Measurements from ENCODE around the gene KRT27. TPM values are rescaled to one million over a fixed set of nuclear protein-coding genes. Genes with fewer than 3 reads are reported as not detected.

Gene KRT27
- total and polyA plus RNA-seq, 4 donors, result 0.14 to 1.5 (median 0.55) TPM

GRCh38 chr17:40791787-40792436 lies 9.6 kb upstream of the KRT27 start:
- ATAC-seq (ENCODE audit: insufficient read depth, low FRiP score), result no peak
- Histone ChIP-seq H3K9ac (ENCODE audit: insufficient read depth in 1 of 2, low read length in 2 of 2) (no peak overlapping the region), H3K27ac (ENCODE audit: low read depth in 1 of 2, low read length in 1 of 2) (no peak overlapping the region), H3K27me3 (ENCODE audit: control insufficient read depth in 3 of 3, insufficient read depth in 3 of 3, low read length in 2 of 3) (peaks cover 0 to 5% (median 0%) of the 10 kb centered on the region in 3 donors), H3K4me1 (ENCODE audit: control insufficient read depth in 5 of 5, insufficient read depth in 5 of 5, low read length in 5 of 5) (peaks cover 0 to 19% (median 0%) of the 10 kb centered on the region in 5 donors), H3K4me3 (no peak overlapping the region), H3K9me3 (ENCODE audit: control insufficient read depth in 4 of 4, insufficient read depth in 3 of 4, low read length in 3 of 4) (no peaks in the 10 kb centered on the region), H3K36me3 (ENCODE audit: control insufficient read depth in 4 of 4, insufficient read depth in 4 of 4, low read length in 4 of 4) (no peaks in the 10 kb centered on the region)
- 34 to 45% methylated on average over 6 of the region's 6 CpGs for WGBS, 2 donors
- peak; percentile 19 for TF ChIP-seq CTCF (IDR thresholded peaks at IDR 0.05; ENCODE audit: control extremely low read depth, extremely low read depth)
- DNase-seq, result peak; percentile 26 to 89 (median 81)

GRCh38 chr17:40791111-40791510 lies 8.8 kb upstream of the KRT27 start:
- Histone ChIP-seq H3K36me3 (ENCODE audit: control insufficient read depth in 4 of 4, insufficient read depth in 4 of 4, low read length in 4 of 4) (no peaks in the 10 kb centered on the region), H3K9me3 (ENCODE audit: control insufficient read depth in 4 of 4, insufficient read depth in 3 of 4, low read length in 3 of 4) (no peaks in the 10 kb centered on the region), H3K4me1 (ENCODE audit: control insufficient read depth in 5 of 5, insufficient read depth in 5 of 5, low read length in 5 of 5) (peaks cover 0 to 19% (median 0%) of the 10 kb centered on the region in 5 donors), H3K27me3 (ENCODE audit: control insufficient read depth in 3 of 3, insufficient read depth in 3 of 3, low read length in 2 of 3) (peaks cover 0 to 5% (median 0%) of the 10 kb centered on the region in 3 donors), H3K9ac (ENCODE audit: insufficient read depth in 1 of 2, low read length in 2 of 2) (no peak overlapping the region), H3K4me3 (no peak overlapping the region), H3K27ac (ENCODE audit: low read depth in 1 of 2, low read length in 1 of 2) (no peak overlapping the region)
- TF ChIP-seq CTCF (IDR thresholded peaks at IDR 0.05; ENCODE audit: control extremely low read depth, extremely low read depth), result no peak
- 80 to 91% methylated on average over 1 of the region's 1 CpG for WGBS, 2 donors
- ATAC-seq (ENCODE audit: insufficient read depth, low FRiP score) (no peak), DNase-seq (peak in 2 of 3 donors; percentile 80 to 88)

GRCh38 chr17:40779181-40779909 lies 3.0 kb downstream of the KRT27 start:
- Histone ChIP-seq H3K36me3 (ENCODE audit: control insufficient read depth in 4 of 4, insufficient read depth in 4 of 4, low read length in 4 of 4) (no peaks in the 10 kb centered on the region), H3K9ac (ENCODE audit: insufficient read depth in 1 of 2, low read length in 2 of 2) (no peak overlapping the region), H3K27ac (ENCODE audit: low read depth in 1 of 2, low read length in 1 of 2) (peak overlapping the region in 1 of 2 donors; percentile 11), H3K4me3 (no peak overlapping the region), H3K4me1 (ENCODE audit: control insufficient read depth in 5 of 5, insufficient read depth in 5 of 5, low read length in 5 of 5) (peaks cover 0 to 7% (median 0%) of the 10 kb centered on the region in 5 donors), H3K27me3 (ENCODE audit: control insufficient read depth in 3 of 3, insufficient read depth in 3 of 3, low read length in 2 of 3) (peaks cover 0 to 21% (median 4%) of the 10 kb centered on the region in 3 donors), H3K9me3 (ENCODE audit: control insufficient read depth in 4 of 4, insufficient read depth in 3 of 4, low read length in 3 of 4) (no peaks in the 10 kb centered on the region)
- DNase-seq, result peak; percentile 37 to 69 (median 61)
- WGBS, 2 donors, result 27 to 29% methylated on average over 37 of the region's 37 CpGs
- TF ChIP-seq CTCF (IDR thresholded peaks at IDR 0.05; ENCODE audit: control extremely low read depth, extremely low read depth), result no peak
- ATAC-seq (ENCODE audit: insufficient read depth, low FRiP score), result peak; percentile 90
